Renal pelvis (tissue), 4 donors: ENCODE data around the gene PEX3. TPM values are rescaled to one million over a fixed set of nuclear protein-coding genes. Genes with fewer than 3 reads are reported as not detected.
"Not testable (repeated sequence)": the region's sequence is repeated elsewhere in the genome, so short reads cannot be mapped to it uniquely, and the experiment has no call there.

Experiments
- DNase-seq: peaks from one replicate; pipeline ENCODE4 v3.0.0-alpha.2; 2013
- polyA plus RNA-seq, 3 donors: library from polyadenylated mRNA; unstranded; fragments of 120-200 nt; gene quantifications; one replicate each; pipeline ENCODE4 v1.2.1, GENCODE V29; 2013; ENCODE audit not compliant: insufficient read length in 3 of 3

PEX3 gene
- polyA plus RNA-seq, 3 donors, result 33.6 to 42.9 (median 34.5) TPM

DNA sequence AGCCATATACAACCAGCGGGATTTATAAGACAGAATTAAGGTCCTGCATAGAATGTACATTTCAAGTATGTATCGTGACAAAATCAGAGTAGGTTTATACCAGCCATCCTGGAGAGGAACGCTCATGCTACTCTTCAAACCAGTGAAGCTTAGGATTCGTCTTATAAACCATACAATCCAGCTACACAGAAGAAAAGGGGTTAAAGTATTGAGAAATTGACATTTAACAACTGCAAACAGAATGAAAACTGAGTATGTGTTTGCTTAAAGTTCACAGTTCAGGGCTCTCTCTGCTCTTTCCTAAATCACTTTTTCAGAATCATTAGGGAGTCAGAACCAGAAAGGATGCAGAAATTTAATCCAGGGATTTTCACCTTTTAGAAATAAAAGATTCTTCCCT lies 18.0 kb upstream of the PEX3 start:
- no peak for DNase-seq

DNA sequence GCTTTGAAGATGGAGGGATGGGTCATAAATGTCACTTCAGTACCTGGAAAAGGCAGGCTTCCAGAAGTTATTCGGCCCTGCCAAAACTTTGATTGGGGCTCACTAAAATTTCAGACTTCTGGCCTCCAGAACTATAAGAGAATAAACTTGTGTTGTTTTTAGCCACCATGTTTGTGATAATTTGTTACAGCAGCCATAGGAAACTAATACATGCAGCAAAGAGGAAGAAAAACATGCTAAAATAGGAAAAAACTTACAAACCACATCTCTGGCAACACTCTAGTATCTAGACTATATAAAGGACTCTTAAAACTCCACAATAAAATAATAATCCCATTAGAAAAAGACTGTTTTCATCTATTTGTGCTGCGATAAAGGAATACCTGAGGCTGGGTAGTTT lies 9.6 kb upstream of the PEX3 start:
- DNase-seq, result no peak

DNA sequence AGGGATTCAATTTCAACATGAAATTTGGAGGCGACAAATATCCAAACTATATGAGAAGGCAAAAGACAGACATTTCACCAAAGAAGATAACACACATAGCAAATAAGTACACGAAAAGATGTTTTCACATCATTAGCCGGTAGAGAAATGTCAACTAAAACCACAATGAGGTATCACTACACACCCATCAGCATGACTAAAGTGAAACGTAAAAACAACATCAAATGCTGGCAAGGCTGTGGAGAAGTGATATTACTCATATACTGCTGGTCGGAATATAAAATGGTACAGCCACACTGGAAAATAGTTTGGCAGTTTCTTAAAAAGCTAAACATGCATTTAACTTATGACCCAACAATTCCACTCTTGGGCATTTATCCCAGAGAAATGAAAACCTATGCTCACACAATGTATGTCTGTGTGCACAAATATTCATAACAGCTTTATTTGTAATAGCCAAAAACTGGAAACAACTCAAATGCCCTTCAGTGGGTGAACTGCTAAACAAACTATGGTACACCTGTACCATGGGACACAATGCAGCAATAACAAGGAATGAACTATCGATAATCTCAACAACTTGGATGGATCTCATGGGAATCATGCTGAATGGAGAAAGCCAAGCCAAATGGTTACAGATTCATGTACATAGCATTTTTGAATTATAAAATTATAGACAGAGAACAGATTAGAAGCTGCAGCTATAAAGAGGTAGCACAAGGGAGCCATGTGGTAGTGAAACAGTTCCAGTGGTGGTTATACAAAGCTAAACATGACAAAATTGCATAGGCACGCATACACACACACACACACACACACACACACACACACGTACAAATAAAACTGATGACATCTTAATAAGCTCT lies 8.7 kb upstream of the PEX3 start:
- DNase-seq, result no peak

DNA sequence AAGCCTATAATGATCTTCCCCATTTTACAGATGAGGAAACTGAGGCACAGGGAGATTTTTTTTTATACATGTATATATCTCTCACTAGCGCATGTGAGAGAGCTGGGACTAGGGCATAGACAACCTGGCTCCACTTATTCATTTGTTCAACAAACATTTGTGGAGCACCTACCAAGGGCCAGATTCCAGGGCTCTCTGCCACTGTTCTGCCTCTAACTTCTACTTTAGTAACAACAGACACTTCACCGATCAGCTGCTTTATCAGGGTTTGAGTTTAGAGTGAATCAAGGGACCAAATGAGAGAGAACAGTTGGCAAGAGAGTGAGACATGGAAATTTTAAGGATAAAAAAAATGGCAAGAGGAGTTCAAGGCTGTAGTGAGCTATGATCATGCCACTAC lies 7.5 kb upstream of the PEX3 start:
- DNase-seq, result no peak

DNA sequence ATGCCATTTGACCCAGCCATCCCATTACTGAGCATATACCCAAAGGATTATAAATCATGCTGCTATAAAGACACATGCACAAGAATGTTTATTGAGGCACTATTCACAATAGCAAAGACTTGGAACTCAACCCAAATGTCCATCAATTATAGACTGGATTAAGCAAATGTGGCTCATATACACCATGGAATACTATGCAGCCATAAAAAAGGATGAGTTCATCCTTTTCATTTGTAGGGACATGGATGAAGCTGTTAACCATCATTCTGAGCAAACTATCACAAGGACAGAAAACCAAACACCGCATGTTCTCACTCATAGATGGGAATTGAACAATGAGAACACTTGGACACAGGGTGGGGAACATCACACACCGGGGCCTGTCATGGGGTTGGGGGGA lies 2.7 kb upstream of the PEX3 start:
- not testable (repeated sequence) for DNase-seq

DNA sequence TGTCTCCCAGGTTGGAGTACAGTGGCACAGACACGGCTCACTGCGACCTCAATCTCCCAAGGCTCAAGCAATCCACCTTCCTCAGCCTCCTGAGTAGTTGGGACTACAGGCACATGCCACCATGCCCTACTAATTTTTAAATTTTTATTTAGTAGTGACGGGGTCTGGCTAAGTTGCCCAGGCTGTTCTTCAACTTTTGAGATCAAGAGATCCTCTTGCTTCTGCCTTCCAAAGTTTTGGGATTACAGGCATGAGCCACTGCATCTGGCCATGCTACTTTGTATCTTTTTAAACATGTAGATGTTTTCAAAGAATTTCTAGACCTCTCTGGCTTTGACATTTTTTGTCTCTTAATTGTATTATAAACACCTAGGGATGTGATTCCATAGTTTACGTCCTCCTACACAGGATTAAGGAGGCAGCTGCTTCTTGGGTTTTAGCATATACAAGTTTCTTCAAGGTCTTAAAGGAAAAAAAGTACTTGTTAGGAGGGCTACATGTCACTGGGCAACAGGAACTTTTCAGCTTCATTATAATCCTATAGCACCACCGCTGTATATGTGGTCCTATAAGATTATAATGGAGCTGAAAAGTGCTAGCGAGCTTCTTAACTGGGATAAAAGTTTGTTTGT lies 1.4 kb upstream of the PEX3 start:
- DNase-seq, result no peak

DNA sequence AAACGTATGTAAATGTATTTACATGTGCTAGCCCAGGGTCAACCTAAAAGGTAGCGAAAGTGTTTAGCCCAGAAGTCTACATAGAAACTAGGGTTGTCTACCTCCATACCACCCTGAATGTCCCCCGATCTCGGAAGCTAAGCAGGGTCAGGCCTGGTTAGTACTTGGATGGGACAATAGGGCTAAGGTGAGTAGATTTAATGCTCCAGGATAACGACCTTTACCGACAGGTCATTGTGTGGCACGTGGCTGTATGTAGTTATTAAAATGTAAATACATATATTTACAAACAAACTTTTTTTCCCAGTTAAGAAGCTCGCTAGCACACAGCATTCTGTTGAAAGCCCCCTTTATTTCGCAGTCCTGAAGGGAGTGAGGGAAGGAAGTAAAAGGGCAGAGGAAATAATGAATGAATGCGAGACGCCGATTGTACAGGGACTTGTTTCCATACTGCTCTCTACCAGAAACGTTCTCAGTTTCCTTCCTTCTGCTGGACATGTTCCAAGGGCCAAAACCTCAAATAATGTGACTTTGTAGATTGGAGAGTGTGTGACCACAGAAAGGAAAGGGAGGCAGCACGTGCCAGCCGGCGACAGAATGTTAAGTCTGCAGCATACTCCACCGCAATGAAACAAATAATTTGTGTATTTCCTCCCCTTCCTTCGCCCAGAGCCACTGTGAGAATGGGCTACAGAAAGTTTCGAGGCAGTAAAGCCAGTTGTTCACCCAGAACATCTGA lies 722 bp upstream of the PEX3 start:
- DNase-seq, result peak; percentile 41

DNA sequence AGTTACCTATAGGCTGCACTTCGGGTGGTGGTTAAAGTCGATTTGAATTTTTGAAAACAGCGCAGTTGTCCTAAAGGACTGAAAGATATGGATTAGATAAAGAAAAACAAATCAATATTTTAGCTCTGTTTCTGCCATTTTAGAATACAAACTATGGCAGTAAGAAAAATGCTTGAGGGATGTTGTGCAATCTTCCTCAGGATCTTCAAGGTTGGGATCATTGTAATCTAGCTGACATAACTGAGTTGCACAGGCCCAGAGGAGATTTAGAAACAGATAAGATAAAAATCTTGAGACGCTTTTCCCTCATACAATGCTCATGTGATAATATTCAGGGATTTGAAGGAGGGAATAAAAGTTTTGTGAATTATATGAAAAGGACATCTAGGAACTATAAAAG lies 926 bp downstream of the PEX3 start:
- no peak for DNase-seq

DNA sequence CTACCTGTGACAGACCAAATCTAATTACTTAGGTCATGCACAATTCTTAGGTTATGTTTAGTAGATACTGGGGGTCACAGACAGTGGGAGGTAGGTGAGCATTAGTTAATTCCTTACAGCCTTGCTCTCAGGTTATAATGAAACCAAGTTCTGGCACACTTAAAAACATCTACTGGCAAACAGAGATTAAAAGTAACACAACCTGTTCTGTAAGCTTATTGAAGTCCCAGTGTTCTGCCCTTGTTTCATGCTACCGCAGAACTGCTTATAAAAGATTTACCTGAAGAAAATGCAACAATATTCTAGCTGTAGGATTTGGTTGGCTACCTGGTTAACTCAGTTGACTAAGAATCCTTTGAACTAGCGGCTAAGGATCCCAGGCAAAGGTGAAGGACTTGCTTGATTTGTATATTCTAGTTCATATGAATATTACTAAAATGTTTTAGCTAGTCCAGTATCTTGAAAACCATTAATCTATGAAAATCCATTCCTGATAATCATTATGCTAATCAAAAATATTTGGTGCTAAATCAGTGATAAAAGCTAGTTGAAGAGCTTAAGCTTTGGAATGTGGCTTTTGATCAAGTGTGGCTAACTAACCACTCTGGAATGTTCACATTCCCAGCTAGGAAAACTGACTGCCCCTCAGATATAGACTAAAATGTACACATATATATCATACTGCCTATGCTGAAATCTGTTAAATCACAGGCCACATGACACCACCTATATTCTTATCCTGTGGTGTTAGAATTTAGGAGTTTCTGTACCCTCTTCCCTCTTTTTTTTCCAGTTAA lies 7.2 kb downstream of the PEX3 start:
- DNase-seq, result no peak

DNA sequence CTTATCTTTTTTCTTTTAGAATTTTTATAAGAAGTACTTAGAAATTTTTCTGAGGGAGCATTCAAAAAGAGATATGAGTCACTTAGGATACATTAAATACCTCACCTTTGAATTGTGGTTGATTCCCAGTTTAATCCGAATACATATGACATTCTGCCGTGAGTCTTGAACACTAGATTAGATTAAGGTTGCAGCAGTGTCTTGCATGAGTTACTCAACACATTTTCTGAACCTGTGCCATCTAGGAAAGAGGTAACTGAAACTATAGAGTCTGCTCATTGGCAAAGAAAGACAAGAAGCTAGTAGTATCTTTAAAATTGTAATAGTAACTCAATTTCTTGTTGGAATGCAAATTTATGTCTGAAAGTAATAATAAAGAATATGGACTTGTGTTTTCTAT lies 14.9 kb downstream of the PEX3 start:
- no peak for DNase-seq

DNA sequence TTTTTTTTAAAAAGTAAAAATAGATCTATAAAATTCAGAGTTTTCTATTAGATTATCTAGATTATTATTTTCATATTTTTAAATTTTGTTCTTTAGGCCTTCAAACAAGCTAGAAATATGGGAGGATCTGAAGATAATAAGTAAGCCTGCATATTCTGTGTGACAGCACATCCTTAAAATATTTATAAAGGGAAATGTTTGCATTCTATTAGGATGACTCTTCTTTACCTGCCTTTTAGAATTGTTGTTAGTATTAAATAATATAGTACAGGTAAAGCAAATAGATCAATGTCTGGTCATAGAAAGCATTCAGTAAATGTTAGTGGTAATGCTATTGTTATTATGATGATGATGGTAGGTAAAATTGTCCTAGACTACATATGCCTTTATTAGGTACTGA lies 17.4 kb downstream of the PEX3 start:
- no peak for DNase-seq

DNA sequence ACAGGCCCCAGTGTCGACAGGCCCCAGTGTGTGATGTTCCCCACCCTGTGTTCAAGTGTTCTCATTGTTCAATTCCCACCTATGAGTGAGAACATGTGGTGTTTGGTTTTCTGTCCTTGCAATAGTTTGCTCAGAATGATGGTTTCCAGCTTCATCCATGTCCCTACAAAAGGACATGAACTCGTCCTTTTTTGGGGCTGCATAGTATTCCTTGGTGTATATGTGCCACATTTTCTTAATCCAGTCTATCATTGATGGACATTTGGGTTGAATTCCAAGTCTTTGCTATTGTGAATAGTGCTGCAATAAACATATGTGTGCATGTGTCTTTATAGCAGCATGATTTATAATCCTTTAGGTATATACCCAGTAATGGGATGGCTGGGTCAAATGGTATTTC lies 18.2 kb downstream of the PEX3 start:
- not testable (repeated sequence) for DNase-seq

DNA sequence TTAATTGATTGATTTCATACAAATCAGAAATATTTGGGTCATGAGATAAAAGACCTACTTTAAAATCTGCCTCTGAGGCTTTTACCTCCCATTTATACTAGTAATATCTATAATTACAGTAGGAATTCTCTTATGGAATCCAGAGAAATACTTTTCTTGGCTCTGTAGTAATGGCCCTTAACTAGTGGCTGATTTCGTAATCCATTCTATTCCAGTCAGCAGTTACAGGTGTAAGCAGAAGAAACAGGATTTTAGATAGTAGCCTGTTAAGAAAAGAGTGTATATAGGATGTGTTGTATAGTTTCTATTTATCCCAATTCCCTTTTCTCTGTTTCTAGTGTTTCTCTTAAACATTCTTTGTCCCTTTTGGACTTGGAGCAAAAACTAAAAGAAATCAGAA lies 21.2 kb downstream of the PEX3 start:
- DNase-seq, result no peak

DNA sequence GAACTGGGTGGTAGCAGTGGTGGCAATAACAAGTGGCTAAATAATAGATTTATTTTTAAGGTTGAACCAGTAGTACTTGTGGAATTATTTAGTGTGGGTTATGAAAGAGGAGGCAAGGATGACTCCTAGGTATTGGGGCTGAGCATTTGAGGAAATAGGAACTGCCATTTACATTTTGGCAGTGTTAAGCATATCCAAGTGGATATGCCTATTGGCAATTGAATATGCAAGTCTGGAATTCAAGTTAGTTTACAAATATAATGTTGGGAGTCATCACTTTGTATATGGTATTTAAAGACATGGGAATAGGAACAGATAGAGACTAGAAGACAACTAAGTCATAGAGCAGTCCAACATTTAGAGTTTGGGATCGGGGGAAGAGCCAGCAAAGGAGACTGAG lies 25.9 kb downstream of the PEX3 start:
- no peak for DNase-seq

DNA sequence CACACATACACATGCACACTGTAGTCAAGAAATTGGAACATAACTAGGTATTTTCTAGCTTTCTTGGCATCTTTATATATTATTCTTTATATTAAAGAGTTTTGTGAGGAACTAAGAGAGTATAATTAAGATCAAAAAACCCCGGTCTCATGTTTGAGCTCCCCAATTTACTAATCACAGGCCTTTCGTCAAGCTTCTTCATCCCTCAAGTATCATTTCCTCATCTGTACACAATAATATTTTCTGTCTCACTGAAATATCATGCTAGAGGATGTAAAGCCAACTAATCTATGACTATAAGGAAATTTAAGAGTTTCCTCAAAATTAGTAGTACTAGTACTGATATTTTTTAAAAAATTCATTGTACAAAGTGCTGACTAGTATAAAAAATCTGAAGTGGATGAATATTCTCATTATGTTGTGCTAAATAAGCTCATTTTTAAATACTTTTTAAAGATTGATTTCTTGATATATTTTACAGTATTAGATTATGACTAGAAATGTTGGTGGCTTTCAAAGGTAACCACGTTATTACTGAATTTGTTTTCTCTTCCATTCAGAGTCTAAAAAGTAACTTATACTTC lies 28.0 kb downstream of the PEX3 start:
- no peak for DNase-seq

DNA sequence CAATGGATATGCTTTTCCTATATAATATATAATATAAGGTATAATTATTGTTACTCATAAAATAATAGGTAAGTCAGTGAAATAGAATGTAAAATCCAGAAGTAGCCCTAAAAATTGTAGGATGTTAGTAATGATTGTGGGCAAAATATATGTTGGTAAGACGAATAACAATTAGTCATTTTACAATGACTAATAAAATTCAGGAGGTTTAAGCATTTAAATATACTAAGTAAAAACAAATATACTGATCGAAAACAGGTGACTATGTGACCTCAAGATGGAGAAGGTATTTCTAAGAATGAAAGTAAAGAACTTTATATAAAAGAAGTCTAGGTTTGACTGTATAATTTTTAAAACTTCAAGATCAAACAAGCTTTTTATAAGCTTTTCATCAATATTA lies 32.0 kb downstream of the PEX3 start:
- no peak for DNase-seq

DNA sequence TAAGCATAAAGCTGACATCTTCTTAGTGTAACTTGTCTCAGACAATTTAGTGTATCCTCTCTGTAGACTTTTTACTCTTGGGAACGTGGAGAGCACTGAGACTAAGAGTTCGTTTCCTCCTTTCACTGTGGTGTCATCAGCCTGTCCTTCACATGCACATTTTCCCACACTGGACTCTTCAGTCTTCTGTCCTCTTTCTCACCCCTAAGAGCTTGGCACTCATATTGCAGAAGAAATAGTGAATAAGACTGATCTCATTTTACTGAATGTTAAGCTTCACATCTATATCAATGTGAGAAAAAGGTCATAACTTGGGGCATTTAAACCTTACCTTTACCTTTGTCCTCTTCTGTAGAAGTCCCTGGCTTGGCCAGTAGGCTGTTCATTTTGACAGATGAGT lies 35.4 kb downstream of the PEX3 start:
- DNase-seq, result no peak

DNA sequence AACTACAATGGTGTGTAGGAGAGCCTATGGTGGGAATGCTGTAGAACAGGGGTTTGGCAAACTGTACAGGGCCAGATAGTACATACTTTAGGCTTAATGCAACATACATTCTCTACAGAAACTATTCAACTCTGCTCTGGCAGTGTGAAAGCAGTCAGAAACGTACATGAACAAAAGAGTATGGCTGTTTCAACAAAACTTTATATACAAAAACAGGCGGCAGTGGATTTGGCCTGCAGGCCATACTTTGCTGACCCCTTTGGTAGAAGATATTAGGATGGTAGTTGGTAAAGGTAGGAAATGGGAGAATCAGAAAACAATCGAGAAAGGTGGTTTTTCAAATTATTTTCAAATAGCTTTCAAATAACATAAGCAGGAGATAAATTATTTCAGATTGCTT lies 36.1 kb downstream of the PEX3 start:
- no peak for DNase-seq

DNA sequence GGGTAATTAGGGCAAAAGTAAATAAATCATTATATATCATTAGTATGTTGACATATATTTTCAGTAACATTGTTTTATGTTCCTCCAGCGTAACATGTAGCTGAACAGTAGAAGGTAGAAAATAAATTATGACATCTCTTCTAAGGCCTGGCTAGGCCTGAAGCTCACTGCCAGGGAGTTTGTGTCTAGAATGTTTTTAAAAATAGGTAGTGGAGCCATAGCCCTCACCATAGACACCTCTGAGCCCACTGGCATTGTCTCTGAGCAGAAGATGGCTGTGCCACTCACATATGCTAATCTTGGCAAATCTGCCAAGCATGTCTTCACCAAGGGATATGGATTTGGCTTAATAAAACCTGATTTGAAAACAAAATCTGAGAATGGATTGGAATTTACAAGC lies 39.6 kb downstream of the PEX3 start:
- no peak for DNase-seq

DNA sequence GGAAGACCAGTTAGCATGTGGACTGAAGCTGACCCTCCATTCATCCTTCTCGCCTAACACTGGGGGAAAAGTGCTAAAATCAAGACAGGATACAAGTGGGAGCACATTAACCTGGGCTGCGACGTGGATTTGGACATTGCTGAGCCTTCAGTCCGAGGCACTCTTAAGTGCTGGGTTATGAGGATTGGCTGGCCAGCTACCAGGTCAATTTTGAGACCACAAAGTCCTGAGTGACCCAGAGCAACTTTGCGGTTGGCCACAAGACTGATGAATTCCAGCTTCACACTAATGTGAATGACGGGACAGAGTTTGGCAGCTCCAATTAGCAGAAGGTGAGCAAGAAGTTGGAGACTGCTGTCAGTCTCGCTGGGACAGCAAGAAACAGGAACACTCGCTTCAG lies 40.2 kb downstream of the PEX3 start:
- no peak for DNase-seq

DNA sequence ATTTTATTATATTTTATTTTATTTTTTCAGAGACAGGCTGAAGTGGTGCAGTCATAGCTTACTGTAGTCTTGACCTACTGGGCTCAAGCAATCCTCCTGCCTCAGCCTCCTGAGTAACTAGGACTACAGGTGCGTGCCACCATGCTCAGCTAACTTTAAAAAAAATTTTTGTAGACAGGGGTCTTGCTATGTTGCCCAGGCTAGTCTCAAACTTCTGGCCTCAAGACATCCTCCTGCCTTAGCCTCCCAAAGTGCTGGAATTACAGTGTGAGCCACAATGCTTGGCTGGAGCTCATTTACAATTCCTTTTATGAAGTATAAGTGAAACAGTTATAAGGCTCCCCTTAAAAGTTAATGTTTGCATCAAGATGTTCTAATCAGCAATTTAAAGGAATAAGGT lies 46.4 kb downstream of the PEX3 start:
- DNase-seq, result no peak

DNA sequence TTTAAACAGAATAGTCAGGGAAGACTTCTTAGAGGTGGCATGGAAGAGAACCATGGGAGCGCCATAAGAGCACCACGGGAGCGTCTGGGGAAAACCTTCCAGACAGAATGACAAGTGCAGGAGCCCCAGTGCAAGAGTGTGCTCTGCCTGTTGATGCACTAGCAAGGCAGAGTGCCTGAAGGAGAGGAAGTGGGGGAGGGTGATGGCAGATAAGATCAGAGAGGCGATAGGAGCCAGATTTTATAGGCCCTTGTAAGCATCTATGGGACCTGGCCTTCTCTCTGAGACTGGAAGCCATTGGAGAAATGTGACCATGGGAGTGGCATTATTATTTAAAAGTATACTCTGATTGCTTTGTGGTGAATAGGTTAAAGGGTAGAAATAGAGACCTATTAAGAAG lies 47.8 kb downstream of the PEX3 start:
- DNase-seq, result no peak
